Karpas-422 (cell line): Measurements from ENCODE around the gene SYDE1. TPM values are rescaled to one million over a fixed set of nuclear protein-coding genes. Genes with fewer than 3 reads are reported as not detected.

Source experiments
- DNase-seq: peaks from one replicate; pipeline ENCODE4 v3.0.0-alpha.2; 2015
- H2AFZ ChIP-seq: fragments of 200-600 bp; sonication (generic); 2 replicates; pipeline ENCODE4 v1.6.1; 2014; ENCODE audit warnings: antibody characterized with exemption, low read length, mixed read lengths
- H3K27ac ChIP-seq: fragments of 200-600 bp; sonication (generic); 2 replicates; pipeline ENCODE4 v1.5.1; 2014; ENCODE audit warnings: mild to moderate bottlenecking, low read length, moderate library complexity
- H3K27me3 ChIP-seq: fragments of 200-600 bp; sonication (generic); 2 replicates; pipeline ENCODE4 v1.6.1; 2014; ENCODE audit warnings: low read length, mixed read lengths
- H3K36me3 ChIP-seq: fragments of 200-600 bp; sonication (generic); 2 replicates; pipeline ENCODE4 v1.6.1; 2014; ENCODE audit warnings: low read length, mixed read lengths; ENCODE audit not compliant: insufficient read depth
- H3K4me1 ChIP-seq: fragments of 200-600 bp; sonication (generic); 2 replicates; pipeline ENCODE4 v1.6.1; 2014; ENCODE audit warnings: mild to moderate bottlenecking, low read length, mixed read lengths
- H3K4me2 ChIP-seq: fragments of 200-600 bp; sonication (generic); 2 replicates; pipeline ENCODE4 v1.6.1; 2014; ENCODE audit warnings: low read length, low read depth, mild to moderate bottlenecking; ENCODE audit not compliant: poor library complexity, severe bottlenecking
- H3K4me3 ChIP-seq: fragments of 200-600 bp; sonication (generic); 2 replicates; pipeline ENCODE4 v1.5.1; 2014; ENCODE audit warnings: mild to moderate bottlenecking, antibody characterized with exemption, low read length, mixed read lengths
- H3K79me2 ChIP-seq: fragments of 200-600 bp; sonication (generic); 2 replicates; pipeline ENCODE4 v1.6.1; 2014; ENCODE audit warnings: mild to moderate bottlenecking, low read length, mixed read lengths
- H3K9ac ChIP-seq: fragments of 200-600 bp; sonication (generic); 2 replicates; pipeline ENCODE4 v1.6.0; 2014; ENCODE audit warnings: low read length
- H3K9me2 ChIP-seq: fragments of 200-600 bp; sonication (generic), shearing (Covaris generic); replicated peaks from 2 replicates; pipeline ENCODE4 v1.6.0; 2014; ENCODE audit warnings: mild to moderate bottlenecking, low read length, moderate library complexity; ENCODE audit not compliant: insufficient read depth
- H3K9me3 ChIP-seq: fragments of 300-700, 200-600 bp; sonication (generic); 2 replicates; pipeline ENCODE4 v1.6.1; 2014; ENCODE audit warnings: low read length, mixed read lengths
- H4K20me1 ChIP-seq: fragments of 200-600 bp; sonication (generic); 2 replicates; pipeline ENCODE4 v1.6.1; 2014; ENCODE audit warnings: mild to moderate bottlenecking, antibody characterized with exemption, low read length, low read depth; ENCODE audit not compliant: insufficient read depth
- total RNA-seq: library from RNA; depleted of rRNA; stranded (reverse); fragments of >200 nt; shearing (Covaris generic); gene quantifications from 2 replicates; pipeline ENCODE4 v1.2.3, GENCODE V29; 2014; ENCODE audit warnings: low replicate concordance

SYDE1 gene
- total RNA-seq, 1 experiment from 2014 or later = not detected

DNA sequence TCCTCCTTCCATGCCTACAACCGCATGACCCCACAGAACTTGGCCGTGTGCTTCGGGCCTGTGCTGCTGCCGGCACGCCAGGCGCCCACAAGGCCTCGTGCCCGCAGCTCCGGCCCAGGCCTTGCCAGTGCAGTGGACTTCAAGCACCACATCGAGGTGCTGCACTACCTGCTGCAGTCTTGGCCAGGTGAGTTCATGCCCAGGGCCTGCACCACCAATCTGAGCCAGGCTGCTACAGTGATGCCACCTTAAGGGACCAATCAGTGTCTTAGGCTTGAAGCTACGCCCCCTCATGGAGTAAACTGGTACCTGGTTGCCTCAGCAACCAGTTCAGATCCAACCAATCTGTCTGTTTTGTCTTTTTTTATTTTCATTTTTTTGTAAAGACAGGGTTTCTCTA is 5.2 kb downstream of the SYDE1 start:
- Histone ChIP-seq H3K9me3 (no peaks in the 10 kb centered on the region), H3K4me1 (no peaks in the 10 kb centered on the region)
- peak; percentile 65 for DNase-seq

DNA sequence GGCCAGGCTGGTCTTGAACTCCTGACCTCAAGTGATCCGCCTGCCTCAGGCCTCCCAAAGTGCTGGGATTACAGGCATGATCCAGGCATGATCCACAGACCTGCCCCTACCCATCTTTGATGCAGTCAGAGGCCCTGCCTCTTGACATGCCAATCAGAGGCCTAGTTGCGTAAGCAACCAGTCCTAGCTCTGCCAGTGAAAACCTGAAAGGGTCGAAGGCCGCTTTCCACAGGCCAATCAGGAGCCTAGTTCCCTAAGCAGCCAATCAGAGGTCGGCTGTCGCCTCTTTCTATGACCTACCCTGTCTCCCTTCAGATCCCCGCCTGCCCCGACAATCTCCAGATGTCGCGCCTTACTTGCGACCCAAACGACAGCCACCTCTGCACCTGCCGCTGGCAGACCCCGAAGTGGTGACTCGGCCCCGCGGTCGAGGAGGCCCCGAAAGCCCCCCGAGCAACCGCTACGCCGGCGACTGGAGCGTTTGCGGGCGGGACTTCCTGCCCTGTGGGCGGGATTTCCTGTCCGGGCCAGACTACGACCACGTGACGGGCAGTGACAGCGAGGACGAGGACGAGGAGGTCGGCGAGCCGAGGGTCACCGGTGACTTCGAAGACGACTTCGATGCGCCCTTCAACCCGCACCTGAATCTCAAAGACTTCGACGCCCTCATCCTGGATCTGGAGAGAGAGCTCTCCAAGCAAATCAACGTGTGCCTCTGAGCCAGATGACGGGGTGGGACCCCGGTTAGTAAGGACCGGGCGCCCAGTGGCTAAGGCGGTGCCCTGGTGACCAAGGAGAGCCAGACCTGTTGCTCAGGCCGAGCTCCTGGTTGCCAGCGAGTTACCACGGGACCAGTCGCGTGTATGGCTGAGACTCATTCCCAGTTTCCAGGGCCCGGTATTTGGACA is 6.3 kb downstream of the SYDE1 start:
- Histone ChIP-seq H3K9me3 (no peaks in the 10 kb centered on the region), H3K4me1 (no peaks in the 10 kb centered on the region), H2AFZ (no peak overlapping the region), H3K4me3 (no peak overlapping the region), H3K79me2 (no peaks in the 10 kb centered on the region), H3K27me3 (no peaks in the 10 kb centered on the region), H3K9me2 (no peaks in the 10 kb centered on the region), H3K4me2 (no peak overlapping the region), H3K27ac (no peak overlapping the region), H4K20me1 (no peaks in the 10 kb centered on the region), H3K36me3 (no peaks in the 10 kb centered on the region), H3K9ac (no peak overlapping the region)
- DNase-seq = no peak

More for the DNA sequence above, 5.2 kb downstream of the SYDE1 start:
- Histone ChIP-seq H3K9ac (no peak overlapping the region), H3K4me3 (no peak overlapping the region), H3K27ac (no peak overlapping the region), H3K4me2 (no peak overlapping the region), H2AFZ (no peak overlapping the region), H3K36me3 (no peaks in the 10 kb centered on the region), H3K79me2 (no peaks in the 10 kb centered on the region), H3K9me2 (no peaks in the 10 kb centered on the region), H3K27me3 (no peaks in the 10 kb centered on the region), H4K20me1 (no peaks in the 10 kb centered on the region)

DNA sequence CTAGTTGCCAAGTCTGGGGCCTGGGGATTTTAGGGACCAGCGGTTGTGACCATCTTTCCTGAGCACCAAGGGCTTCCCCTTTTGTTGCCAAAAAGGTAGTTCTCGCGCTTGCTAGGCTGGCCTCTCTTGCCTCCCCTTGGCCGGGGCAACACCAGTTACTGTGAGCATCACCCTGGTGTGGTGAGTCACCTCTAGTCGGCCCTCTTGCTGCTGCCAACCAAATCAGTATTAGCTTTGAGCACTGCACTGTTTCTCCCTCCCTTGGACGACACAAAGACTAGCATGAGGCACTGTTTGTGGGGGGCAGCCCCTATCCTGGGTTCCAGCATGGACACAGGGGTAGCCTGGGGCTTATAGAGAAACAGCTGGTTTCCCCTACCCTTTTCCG is 6.9 kb downstream of the SYDE1 start:
- Histone ChIP-seq H3K4me3 (no peak overlapping the region), H3K9me3 (no peaks in the 10 kb centered on the region), H2AFZ (no peak overlapping the region), H3K27ac (no peak overlapping the region), H3K79me2 (no peaks in the 10 kb centered on the region), H3K4me1 (no peaks in the 10 kb centered on the region), H3K9ac (no peak overlapping the region), H3K4me2 (no peak overlapping the region), H3K27me3 (no peaks in the 10 kb centered on the region), H3K9me2 (no peaks in the 10 kb centered on the region), H4K20me1 (no peaks in the 10 kb centered on the region), H3K36me3 (peaks cover 6% of the 10 kb centered on the region)
- no peak for DNase-seq

DNA sequence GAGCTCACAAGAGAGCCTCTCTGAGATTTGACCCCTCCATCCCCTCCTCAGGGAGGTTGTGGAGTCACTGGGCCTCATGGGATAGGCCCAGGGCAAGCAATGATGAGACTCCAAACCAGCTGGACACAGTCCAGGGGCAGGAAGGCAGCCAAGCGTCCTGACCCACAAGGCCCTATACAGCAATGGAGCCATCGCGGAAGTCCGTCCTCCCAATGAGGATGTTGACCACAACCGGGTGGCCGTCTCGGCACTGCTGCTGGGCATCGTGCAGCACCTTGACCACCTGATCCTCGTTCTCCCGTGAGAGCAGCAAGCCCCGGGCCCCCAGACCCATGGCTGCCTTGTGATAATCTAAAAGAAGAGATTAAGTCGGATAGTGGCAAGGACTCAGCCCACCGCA is 7.9 kb downstream of the SYDE1 start:
- H3K9me2 ChIP-seq = no peaks in the 10 kb centered on the region
- no peaks in the 10 kb centered on the region for H4K20me1 ChIP-seq
- no peaks in the 10 kb centered on the region for H3K9me3 ChIP-seq
- no peaks in the 10 kb centered on the region for H3K79me2 ChIP-seq
- DNase-seq = no peak
- no peak overlapping the region for H3K9ac ChIP-seq
- no peak overlapping the region for H3K27ac ChIP-seq
- no peak overlapping the region for H3K4me2 ChIP-seq
- H3K36me3 ChIP-seq = peaks cover 11% of the 10 kb centered on the region
- H2AFZ ChIP-seq = no peak overlapping the region
- no peaks in the 10 kb centered on the region for H3K27me3 ChIP-seq
- no peaks in the 10 kb centered on the region for H3K4me1 ChIP-seq
- H3K4me3 ChIP-seq = no peak overlapping the region

DNA sequence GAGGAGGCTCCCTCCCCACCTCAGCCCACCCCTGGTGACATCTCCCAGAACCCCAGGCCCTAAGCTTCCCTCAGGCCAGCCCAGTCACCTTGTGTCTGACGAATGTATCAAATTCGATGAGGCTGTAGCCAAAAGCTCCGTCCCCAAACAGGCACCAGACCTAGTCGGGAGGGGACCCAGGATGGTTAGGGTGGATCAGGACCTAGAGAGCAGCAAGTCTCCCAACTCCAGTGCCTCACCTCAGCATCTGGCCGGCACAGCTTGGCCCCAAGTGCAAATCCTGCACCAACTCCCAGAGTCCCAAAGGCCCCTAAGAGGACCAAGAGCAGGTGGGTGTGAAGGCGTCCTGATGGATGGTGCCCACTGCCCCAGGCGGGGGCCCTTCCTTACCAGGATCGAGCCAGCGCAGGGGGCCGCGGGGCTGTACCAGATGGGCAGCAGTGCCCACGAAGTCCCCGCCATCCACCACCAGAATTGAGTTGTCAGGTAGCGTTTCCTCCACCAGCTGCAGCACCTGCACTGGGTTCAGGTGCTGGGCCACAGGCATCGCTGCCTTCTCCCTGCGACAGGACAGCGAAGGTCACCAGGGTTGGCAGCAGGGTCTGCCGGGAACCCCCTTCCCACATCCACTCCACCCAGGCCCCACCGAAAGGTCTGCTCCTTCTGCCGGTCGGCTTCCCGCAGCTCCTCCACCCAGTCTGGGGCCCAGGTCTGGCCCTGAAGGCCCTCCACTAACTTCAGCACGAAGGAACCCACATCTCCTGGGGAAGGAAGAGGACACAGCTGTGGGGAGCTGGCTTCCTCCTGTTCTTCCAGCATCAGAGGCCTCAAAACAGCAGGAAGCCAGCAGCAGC is 8.8 kb downstream of the SYDE1 start:
- Histone ChIP-seq H3K27me3 (no peaks in the 10 kb centered on the region), H3K4me2 (no peak overlapping the region), H3K4me1 (no peaks in the 10 kb centered on the region), H3K27ac (no peak overlapping the region), H3K9ac (no peak overlapping the region), H3K9me2 (no peaks in the 10 kb centered on the region), H4K20me1 (no peaks in the 10 kb centered on the region), H3K79me2 (no peaks in the 10 kb centered on the region), H3K9me3 (no peaks in the 10 kb centered on the region), H2AFZ (no peak overlapping the region), H3K4me3 (no peak overlapping the region), H3K36me3 (peaks cover 11% of the 10 kb centered on the region)
- DNase-seq = no peak

DNA sequence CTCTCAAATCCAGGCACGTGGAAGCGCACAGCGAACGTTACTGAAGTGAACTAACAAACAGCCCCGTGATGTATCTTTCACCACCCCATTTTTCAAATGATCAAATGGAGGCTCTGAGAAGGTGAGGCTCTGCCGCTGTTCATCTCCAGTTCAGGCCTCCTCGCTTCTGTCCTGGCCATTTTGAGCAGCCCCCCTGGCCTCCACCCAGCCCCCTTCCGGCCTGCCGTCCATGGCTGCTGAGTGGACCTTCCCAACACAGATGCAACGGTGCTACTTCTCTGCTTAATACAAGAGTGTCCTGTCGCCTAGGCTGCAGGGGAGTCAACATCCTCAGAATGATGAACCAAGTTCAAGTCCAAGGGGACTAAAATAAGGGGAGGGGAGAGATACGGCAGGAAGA is 9.7 kb downstream of the SYDE1 start:
- no peaks in the 10 kb centered on the region for H3K27me3 ChIP-seq
- peaks cover 11% of the 10 kb centered on the region for H3K36me3 ChIP-seq
- H4K20me1 ChIP-seq = no peaks in the 10 kb centered on the region
- no peaks in the 10 kb centered on the region for H3K9me2 ChIP-seq
- no peak overlapping the region for H3K4me2 ChIP-seq
- H3K9ac ChIP-seq = no peak overlapping the region
- H3K9me3 ChIP-seq = no peaks in the 10 kb centered on the region
- H3K79me2 ChIP-seq = no peaks in the 10 kb centered on the region
- no peak overlapping the region for H3K27ac ChIP-seq
- no peak for DNase-seq
- no peaks in the 10 kb centered on the region for H3K4me1 ChIP-seq
- no peak overlapping the region for H3K4me3 ChIP-seq
- no peak overlapping the region for H2AFZ ChIP-seq

DNA sequence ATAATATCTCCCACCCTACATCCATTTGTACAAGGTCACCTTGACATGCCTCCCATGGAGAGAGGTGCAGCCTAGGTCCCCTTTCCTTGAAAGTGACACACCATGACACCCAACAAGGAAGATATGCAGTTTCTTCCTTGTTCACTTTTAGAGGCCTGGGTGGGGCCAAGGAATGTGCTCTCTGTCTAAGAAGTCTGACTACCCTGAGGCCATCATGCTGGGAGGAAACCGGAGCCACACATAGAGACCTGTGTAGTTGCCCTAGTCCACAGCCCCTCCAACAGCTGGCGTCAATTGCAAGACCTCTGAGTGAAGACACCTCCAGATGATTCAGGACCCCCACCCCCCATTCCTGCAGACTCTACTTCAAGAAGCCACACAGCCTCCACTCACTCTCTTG is 11.0 kb downstream of the SYDE1 start:
- no peak overlapping the region for H3K27ac ChIP-seq
- H3K79me2 ChIP-seq = peaks cover 2% of the 10 kb centered on the region; the same call in 1 of the 2 replicates
- H2AFZ ChIP-seq = no peak overlapping the region
- H3K9me2 ChIP-seq = no peaks in the 10 kb centered on the region
- no peaks in the 10 kb centered on the region for H3K9me3 ChIP-seq
- no peak overlapping the region for H3K4me3 ChIP-seq
- H3K4me2 ChIP-seq = no peak overlapping the region
- no peaks in the 10 kb centered on the region for H3K4me1 ChIP-seq
- H3K36me3 ChIP-seq = peaks cover 11% of the 10 kb centered on the region
- no peaks in the 10 kb centered on the region for H3K27me3 ChIP-seq
- H3K9ac ChIP-seq = no peak overlapping the region
- H4K20me1 ChIP-seq = no peaks in the 10 kb centered on the region
- no peak for DNase-seq

DNA sequence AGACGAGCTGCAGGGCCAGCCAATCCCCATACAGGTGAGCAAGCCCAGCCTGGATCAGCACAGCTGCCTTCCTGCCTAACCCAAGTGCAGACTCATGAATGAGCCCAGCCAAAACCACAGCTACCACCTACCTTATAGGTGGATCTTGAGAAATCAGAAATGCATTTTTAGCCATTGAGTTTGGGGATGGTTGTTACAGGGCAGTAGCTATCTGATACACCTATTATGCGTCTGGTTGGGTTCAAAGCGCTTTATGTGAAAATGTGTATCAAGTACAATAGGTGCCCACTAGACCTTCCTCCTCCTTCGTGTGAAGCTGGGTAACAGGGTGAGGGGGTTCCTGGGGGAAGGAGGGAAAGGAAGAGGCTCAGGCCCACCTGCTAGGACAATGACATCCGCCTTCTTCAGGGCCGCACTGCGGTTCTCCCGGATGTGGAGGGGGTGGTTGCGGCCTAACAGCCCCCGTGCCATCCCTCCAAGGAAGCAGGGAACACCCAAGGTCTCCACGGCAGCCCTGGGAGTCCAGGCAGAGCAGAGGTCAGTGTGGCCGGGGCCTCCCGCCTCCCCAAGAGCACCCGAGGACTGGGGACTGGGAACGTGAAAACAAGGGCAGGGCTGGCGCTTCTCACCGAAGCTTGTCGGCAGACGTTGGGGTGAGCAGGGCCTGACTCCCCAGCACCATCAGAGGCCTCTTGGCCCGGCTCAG is 11.7 kb downstream of the SYDE1 start:
- no peaks in the 10 kb centered on the region for H4K20me1 ChIP-seq
- no peak overlapping the region for H3K27ac ChIP-seq
- H3K9ac ChIP-seq = no peak overlapping the region
- no peaks in the 10 kb centered on the region for H3K9me3 ChIP-seq
- DNase-seq = no peak
- peaks cover under 1% of the 10 kb centered on the region for H3K4me1 ChIP-seq
- no peaks in the 10 kb centered on the region for H3K9me2 ChIP-seq
- H3K4me3 ChIP-seq = no peak overlapping the region
- H3K4me2 ChIP-seq = no peak overlapping the region
- peaks cover 11% of the 10 kb centered on the region for H3K36me3 ChIP-seq
- peaks cover 9% of the 10 kb centered on the region; the same call in 1 of the 2 replicates for H3K79me2 ChIP-seq
- no peaks in the 10 kb centered on the region for H3K27me3 ChIP-seq
- H2AFZ ChIP-seq = no peak overlapping the region
